HepG2 (cell line): ENCODE data around the gene EZH1. TPM values are rescaled to one million over a fixed set of nuclear protein-coding genes. Genes with fewer than 3 reads are reported as not detected.

Experiments used
- CAMTA2 ChIP-seq: sonication (generic); formaldehyde crosslinking; IDR thresholded peaks from 2 replicates; pipeline ENCODE4 v1.4.0; 2020; ENCODE audit warnings: mild to moderate bottlenecking, missing genetic modification reagents, borderline replicate concordance
- GLMP ChIP-seq: sonication (generic); formaldehyde crosslinking; IDR thresholded peaks from 2 replicates; pipeline ENCODE4 v1.9.0; 2021; ENCODE audit warnings: missing genetic modification reagents, mild to moderate bottlenecking, borderline replicate concordance
- HNF1A ChIP-seq, 2 experiments: sonication (generic) in 1 of 2; formaldehyde crosslinking in 1 of 2; IDR thresholded peaks; 2 replicates each; pipeline versions ENCODE4 v1.4.0 to v1.6.1; 2016 to 2020; ENCODE audit warnings: borderline replicate concordance in 1 of 2, low read depth in 1 of 2, mild to moderate bottlenecking in 1 of 2, missing genetic modification reagents in 1 of 2
- HOXA9 ChIP-seq: sonication (generic); formaldehyde crosslinking; IDR thresholded peaks from 2 replicates; pipeline ENCODE4 v1.8.1; 2022; ENCODE audit warnings: missing genetic modification reagents, mild to moderate bottlenecking, moderate library complexity, borderline replicate concordance
- IKZF4 ChIP-seq: sonication (generic); formaldehyde crosslinking; IDR thresholded peaks from 2 replicates; pipeline ENCODE4 v1.5.1; 2020; ENCODE audit warnings: borderline replicate concordance, mild to moderate bottlenecking, low read depth, missing genetic modification reagents; ENCODE audit errors: not compliant biosample characterization
- KDM4B ChIP-seq: sonication (generic); formaldehyde crosslinking; IDR thresholded peaks from 2 replicates; pipeline ENCODE4 v1.4.0; 2020; ENCODE audit warnings: missing genetic modification reagents
- NFRKB ChIP-seq: fragments of 450-650 bp; IDR thresholded peaks from 2 replicates; pipeline ENCODE4 v1.6.1; 2017
- PCBP1 ChIP-seq: fragments of 200-400 bp; formaldehyde crosslinking; IDR thresholded peaks from 2 replicates; pipeline ENCODE4 v1.6.1; 2017; ENCODE audit warnings: mild to moderate bottlenecking, low read depth, low read length, borderline replicate concordance
- SETDB1 ChIP-seq: sonication (generic); formaldehyde crosslinking; IDR thresholded peaks from 2 replicates; pipeline ENCODE4 v1.5.1; 2020; ENCODE audit warnings: missing genetic modification reagents, mild to moderate bottlenecking, borderline replicate concordance
- SP1 ChIP-seq, 2 experiments: fragments of 450-650 bp in 1 of 2; sonication (generic) in 1 of 2; formaldehyde crosslinking in 1 of 2; IDR thresholded peaks; 2 replicates each; pipeline versions ENCODE4 v1.4.0 to v1.6.1; 2016 to 2020; ENCODE audit warnings: missing genetic modification reagents in 1 of 2
- SPEN ChIP-seq: sonication (generic); formaldehyde crosslinking; IDR thresholded peaks from 2 replicates; pipeline ENCODE4 v1.5.1; 2020; ENCODE audit warnings: low read depth, mild to moderate bottlenecking, missing genetic modification reagents
- STAT5B ChIP-seq: sonication (generic); formaldehyde crosslinking; IDR thresholded peaks from 2 replicates; pipeline ENCODE4 v1.4.0; 2020; ENCODE audit warnings: missing genetic modification reagents
- ZBTB3 ChIP-seq: sonication (generic); formaldehyde crosslinking; IDR thresholded peaks from 2 replicates; pipeline ENCODE4 v1.4.0; 2020; ENCODE audit warnings: low read depth, mild to moderate bottlenecking, moderate library complexity, missing genetic modification reagents, borderline replicate concordance
- ZC3H4 ChIP-seq: sonication (generic); formaldehyde crosslinking; IDR thresholded peaks from 2 replicates; pipeline ENCODE4 v1.4.0; 2020; ENCODE audit warnings: missing genetic modification reagents, borderline replicate concordance
- ZFP62 ChIP-seq: sonication (generic); formaldehyde crosslinking; IDR thresholded peaks from 2 replicates; pipeline ENCODE4 v1.4.0; 2020; ENCODE audit warnings: missing genetic modification reagents
- ZNF317 ChIP-seq: sonication (generic); formaldehyde crosslinking; IDR thresholded peaks from 2 replicates; pipeline ENCODE4 v1.5.0; 2020; ENCODE audit warnings: mild to moderate bottlenecking, missing genetic modification reagents
- ZNF34 ChIP-seq: sonication (generic); formaldehyde crosslinking; IDR thresholded peaks from 2 replicates; pipeline ENCODE4 v1.4.0; 2020; ENCODE audit warnings: mild to moderate bottlenecking, missing genetic modification reagents, borderline replicate concordance
- ZNF564 ChIP-seq: sonication (generic); formaldehyde crosslinking; IDR thresholded peaks from 2 replicates; pipeline ENCODE4 v1.8.1; 2023; ENCODE audit warnings: mild to moderate bottlenecking, missing genetic modification reagents
- ZNF670 ChIP-seq: sonication (generic); formaldehyde crosslinking; IDR thresholded peaks from 2 replicates; pipeline ENCODE4 v1.8.0; 2022; ENCODE audit warnings: mild to moderate bottlenecking, missing genetic modification reagents, borderline replicate concordance
- ZNF768 ChIP-seq: sonication (generic); formaldehyde crosslinking; IDR thresholded peaks from 2 replicates; pipeline ENCODE4 v1.4.0; 2020; ENCODE audit warnings: missing genetic modification reagents
- ZNF891 ChIP-seq: sonication (generic); formaldehyde crosslinking; IDR thresholded peaks from 2 replicates; pipeline ENCODE4 v1.5.0; 2020; ENCODE audit warnings: mild to moderate bottlenecking, missing genetic modification reagents
- polyA plus RNA-seq, 8 experiments: library from polyadenylated mRNA; depleted of rRNA in 3 of 8; stranded (reverse) in 7 of 8; unstranded in 1 of 8; fragments of >200 nt; fragmentation: Illumina TruSeq in 4 of 8; extraction: Trizol in 4 of 8; gene quantifications; 2 replicates each; pipeline versions ENCODE4 v1.2.1 to v1.2.3, GENCODE V29; 2011 to 2016; ENCODE audit warnings: low read depth in 4 of 8, missing spikeins in 1 of 8, mixed read lengths in 1 of 8; ENCODE audit not compliant: insufficient read depth in 1 of 8
- total RNA-seq, 5 experiments: library from RNA; depleted of rRNA; stranded (reverse); fragments of >200 nt; fragmentation: Illumina TruSeq; extraction: Trizol; gene quantifications; 2 replicates each; pipeline ENCODE4 v1.2.3, GENCODE V29; 2016; ENCODE audit warnings: low read depth in 1 of 5
- TF ChIP-seq, protein P1 (sequence below): sonication (generic); formaldehyde crosslinking; IDR thresholded peaks from 2 replicates; pipeline ENCODE4 v1.4.0; 2020; ENCODE audit warnings: mild to moderate bottlenecking, low read depth, missing genetic modification reagents

Gene EZH1
- total and polyA plus RNA-seq, 2 of the 13 experiments (the other 11 are each of a cell fraction or from before 2014, with no cell fraction given): 11.6 to 24.0 TPM

- TF ChIP-seq ZBTB3 (CRISPR knock-in tag) (no peak), PCBP1 (peak; percentile 94), NFRKB (no peak), ZNF34 (no peak), SP1 (IDR thresholded peaks at IDR 0.05) (no peak), SP1 (CRISPR knock-in tag; IDR thresholded peaks at IDR 0.05) (peak; percentile 81; the same call in 1 of the 2 replicates), KDM4B (peak; percentile 95), ZNF768 (CRISPR knock-in tag) (peak; percentile 70; the same call in 1 of the 2 replicates), IKZF4 (CRISPR knock-in tag) (no peak), ZNF564 (CRISPR knock-in tag) (peak; percentile 64; the same call in 1 of the 2 replicates), ZNF670 (CRISPR knock-in tag) (peak; percentile 13; the same call in 1 of the 2 replicates), GLMP (no peak), ZFP62 (CRISPR knock-in tag) (no peak), SPEN (CRISPR knock-in tag) (peak; percentile 86), CAMTA2 (CRISPR knock-in tag) (no peak), ZC3H4 (CRISPR knock-in tag) (no peak), ZNF891 (peak; percentile 95), STAT5B (peak; percentile 82; the same call in 1 of the 2 replicates), ZNF317 (peak; percentile 76), HNF1A (IDR thresholded peaks at IDR 0.05; ENCODE audit: low read depth) (no peak), HNF1A (CRISPR knock-in tag; IDR thresholded peaks at IDR 0.05; ENCODE audit: borderline replicate concordance) (no peak), HOXA9 (CRISPR knock-in tag) (no peak), SETDB1 (CRISPR knock-in tag) (no peak)
- TF ChIP-seq, protein P1, sequence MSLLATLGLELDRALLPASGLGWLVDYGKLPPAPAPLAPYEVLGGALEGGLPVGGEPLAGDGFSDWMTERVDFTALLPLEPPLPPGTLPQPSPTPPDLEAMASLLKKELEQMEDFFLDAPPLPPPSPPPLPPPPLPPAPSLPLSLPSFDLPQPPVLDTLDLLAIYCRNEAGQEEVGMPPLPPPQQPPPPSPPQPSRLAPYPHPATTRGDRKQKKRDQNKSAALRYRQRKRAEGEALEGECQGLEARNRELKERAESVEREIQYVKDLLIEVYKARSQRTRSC (CRISPR knock-in tag): no peak
Observed at GRCh38 chr17:42659079-42659931, 85.5 kb downstream of the EZH1 start, which contains the start of gene TUBG2 (continued).
